Transverse colon (tissue), 4 donors: Measurements from ENCODE around the gene C10orf90.

Experiments
- CTCF ChIP-seq, 5 experiments: fragments of 200-600 bp in 3 of 5; fragments of 450-650 bp in 2 of 5; sonication (generic) in 3 of 5; IDR thresholded peaks; 1 replicate in 2 of 5; 2 replicates in 3 of 5; pipeline ENCODE4 v1.5.1; 2016 to 2017; ENCODE audit warnings: antibody characterized with exemption in 5 of 5, inconsistent platforms in 3 of 5, mild to moderate bottlenecking in 2 of 5, moderate library complexity in 1 of 5
- POLR2AphosphoS5 ChIP-seq, 3 donors: sonication (generic); formaldehyde crosslinking; IDR thresholded peaks; one replicate each; pipeline ENCODE4 v1.6.1; 2016; ENCODE audit warnings: antibody characterized with exemption in 3 of 3

GRCh38 chr10:126646110-126646509, 24.4 kb downstream of the C10orf90 start:
- TF ChIP-seq CTCF (IDR thresholded peaks at IDR 0.05) (no peak), POLR2AphosphoS5 (IDR thresholded peaks at IDR 0.05) (no peak)
